T-helper 2 cell (primary cell): Measurements from ENCODE around the gene TBC1D3B.
"Not testable (repeated sequence)": the region's sequence is repeated elsewhere in the genome, so short reads cannot be mapped to it uniquely, and the experiment has no call there.

Experiments used
- DNase-seq, 5 experiments: peaks; one replicate each; pipeline versions ENCODE4 v3.0.0 to v3.0.0-alpha.2; 2012 to 2022

The TBC1D3B gene

GRCh38 chr17:36127911-36128310, 48.5 kb downstream of the TBC1D3B start:
- DNase-seq, result no peak

- no peak for DNase-seq
Observed at GRCh38 chr17:36127199-36127893, 49.1 kb downstream of the TBC1D3B start.

GRCh38 chr17:36124879-36125824, 51.3 kb downstream of the TBC1D3B start:
- DNase-seq, result no peak

- no peak for DNase-seq
Observed at GRCh38 chr17:36123431-36123830, 53.0 kb downstream of the TBC1D3B start.

- not testable (repeated sequence) for DNase-seq
Observed at GRCh38 chr17:36121099-36121498, 55.3 kb downstream of the TBC1D3B start.

- DNase-seq, result no peak
Observed at GRCh38 chr17:36120221-36120620, 56.2 kb downstream of the TBC1D3B start.

- DNase-seq, result no peak
Observed at GRCh38 chr17:36118477-36119353, 57.7 kb downstream of the TBC1D3B start.

DNA sequence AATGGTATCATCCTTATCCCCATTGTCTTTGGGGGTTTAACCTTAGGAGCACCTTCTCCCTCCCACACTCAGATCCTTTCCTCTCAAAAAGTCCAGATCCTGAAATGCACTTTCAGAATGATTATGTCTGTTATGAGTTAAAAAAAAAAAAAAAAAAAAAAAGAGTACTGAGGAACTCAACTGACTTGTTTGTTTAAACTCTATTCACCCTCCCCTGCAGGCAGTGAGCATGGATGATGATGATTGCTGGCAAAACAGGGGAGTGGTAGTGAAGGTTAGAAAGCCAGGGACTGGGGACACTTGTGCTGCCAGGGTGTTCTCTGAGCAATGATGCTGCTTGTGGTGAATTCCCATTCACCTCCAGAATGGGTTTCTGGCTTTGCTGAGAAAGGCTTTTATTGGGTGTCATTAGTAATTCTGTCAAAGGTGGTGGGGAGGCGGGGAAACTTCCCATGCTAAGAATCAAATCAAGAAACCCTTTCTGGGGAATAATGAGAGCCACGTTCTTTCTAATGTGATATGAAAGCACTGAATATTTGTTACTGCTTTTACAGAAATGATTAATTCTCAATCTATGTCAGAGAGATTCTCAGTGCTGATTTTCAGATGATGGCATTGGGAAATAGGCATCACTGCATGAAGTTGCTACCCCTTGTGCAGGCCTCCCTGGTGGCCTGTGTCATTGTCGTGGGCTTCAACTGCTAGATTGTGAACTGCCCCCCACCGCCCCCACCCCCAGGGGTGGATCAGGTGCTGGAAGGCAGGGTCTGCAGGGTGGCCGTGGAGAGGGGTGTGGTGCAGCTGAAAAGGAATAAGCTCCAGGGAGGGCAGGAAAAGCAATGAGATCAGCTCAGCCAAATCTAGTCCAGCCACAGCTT, 58.7 kb downstream of the TBC1D3B start:
- no peak for DNase-seq
